Spleen (tissue), 3 donors: ENCODE results near the gene PEX14.

ENCODE experiments used
- POLR2A ChIP-seq, 3 donors: fragments of 450-650 bp; IDR thresholded peaks; one replicate each; pipeline ENCODE4 v1.5.1; 2017; ENCODE audit warnings: antibody characterized with exemption in 3 of 3, mild to moderate bottlenecking in 1 of 3
- POLR2AphosphoS5 ChIP-seq, 3 donors: sonication (generic); formaldehyde crosslinking; IDR thresholded peaks; one replicate each; pipeline ENCODE4 v1.5.1; 2017; ENCODE audit warnings: antibody characterized with exemption in 3 of 3

- TF ChIP-seq POLR2AphosphoS5 (IDR thresholded peaks at IDR 0.05), result no peak
- TF ChIP-seq POLR2A (IDR thresholded peaks at IDR 0.05), result no peak
These were observed 167.2 kb downstream of the PEX14 start for GRCh38 chr1:10641976-10642375.
